Measurements from ENCODE around the gene IFI27L1.

- TF ChIP-seq POLR2AphosphoS5 (IDR thresholded peaks at IDR 0.05; ENCODE audit: low read depth, low read length) (no peak), POLR2A (IDR thresholded peaks at IDR 0.05; ENCODE audit: low read depth, low read length) (no peak), TAF1 (IDR thresholded peaks at IDR 0.05; ENCODE audit: low read depth, low read length) (no peak), SPI1 (IDR thresholded peaks at IDR 0.05; ENCODE audit: low read depth, low read length) (no peak), POU2F2 (IDR thresholded peaks at IDR 0.05; ENCODE audit: low read depth, low read length) (no peak)
Observed at GRCh38 chr14:94056579-94057308, 24.4 kb upstream of the IFI27L1 start.

Measured in GM12891 (cell line).